Activated naive CD8-positive, alpha-beta T cell treated with anti-CD3 and anti-CD28 coated beads, Interleukin-2, amount 10 ng/mL, durations not matched to agents 7 days and 5 days (primary cell): ENCODE measurements around the gene STK32C. TPM values are rescaled to one million over a fixed set of nuclear protein-coding genes. Genes with fewer than 3 reads are reported as not detected.

Source experiments
- ATAC-seq: fragments of 150-1000 bp; cut with Tn5 transposase; one replicate; pipeline ENCODE4 v1.10.0; 2021; ENCODE audit warnings: low read depth, moderate library complexity
- POLR2A ChIA-PET: fragments of 350-600 bp; sonication (Branson Sonifier 250); formaldehyde crosslinking; loops from one replicate; lab custom pipeline; 2021; ENCODE audit warnings: antibody characterized with exemption; lab: Charles Lee
- DNase-seq: peaks from one replicate; pipeline ENCODE4 v3.0.0; 2021
- H3K27ac Mint-ChIP-seq: one replicate; pipeline ENCODE4 v1.8.0; 2022; ENCODE audit warnings: mild to moderate bottlenecking, mixed read lengths
- H3K27me3 Mint-ChIP-seq: one replicate; pipeline ENCODE4 v1.8.0; 2022; ENCODE audit warnings: mild to moderate bottlenecking, moderate library complexity, mixed read lengths
- H3K36me3 Mint-ChIP-seq: one replicate; pipeline ENCODE4 v1.8.0; 2021; ENCODE audit warnings: mild to moderate bottlenecking, mixed read lengths
- H3K4me1 Mint-ChIP-seq: one replicate; pipeline ENCODE4 v1.8.0; 2021; ENCODE audit warnings: mixed read lengths
- H3K4me3 Mint-ChIP-seq: one replicate; pipeline ENCODE4 v1.8.0; 2022; ENCODE audit warnings: mild to moderate bottlenecking, moderate library complexity, mixed read lengths
- H3K9me3 Mint-ChIP-seq: one replicate; pipeline ENCODE4 v1.8.0; 2021; ENCODE audit warnings: mixed read lengths
- total RNA-seq, 2 experiments: library from RNA; stranded (reverse); gene quantifications; one replicate each; pipeline ENCODE4 v1.2.3, GENCODE V29; 2021

The STK32C gene
- total RNA-seq, 2 experiments from 2014 or later = 12.5 TPM

GRCh38 chr10:132186488-132187429, 121.0 kb downstream of the STK32C start, which contains the start of gene DPYSL4:
Gene DPYSL4, plus strand, starts transcription at chr10:132186948. Its CDS starts 116 bp downstream, at chr10:132187064.
- POLR2A ChIA-PET = no interaction called here
- H3K4me1 Mint-ChIP-seq = peaks cover 2% of the 10 kb centered on the region
- H3K27me3 Mint-ChIP-seq = peaks cover 42% of the 10 kb centered on the region
- DNase-seq = peak; percentile 55
- H3K9me3 Mint-ChIP-seq = peaks cover 3% of the 10 kb centered on the region
- peak within 1 kb of the TSS; percentile 30 for H3K4me3 Mint-ChIP-seq
- H3K27ac Mint-ChIP-seq = no peak within 1 kb of the TSS
- ATAC-seq = peak; percentile 40
- no peaks in the 10 kb centered on the region for H3K36me3 Mint-ChIP-seq

DNA sequence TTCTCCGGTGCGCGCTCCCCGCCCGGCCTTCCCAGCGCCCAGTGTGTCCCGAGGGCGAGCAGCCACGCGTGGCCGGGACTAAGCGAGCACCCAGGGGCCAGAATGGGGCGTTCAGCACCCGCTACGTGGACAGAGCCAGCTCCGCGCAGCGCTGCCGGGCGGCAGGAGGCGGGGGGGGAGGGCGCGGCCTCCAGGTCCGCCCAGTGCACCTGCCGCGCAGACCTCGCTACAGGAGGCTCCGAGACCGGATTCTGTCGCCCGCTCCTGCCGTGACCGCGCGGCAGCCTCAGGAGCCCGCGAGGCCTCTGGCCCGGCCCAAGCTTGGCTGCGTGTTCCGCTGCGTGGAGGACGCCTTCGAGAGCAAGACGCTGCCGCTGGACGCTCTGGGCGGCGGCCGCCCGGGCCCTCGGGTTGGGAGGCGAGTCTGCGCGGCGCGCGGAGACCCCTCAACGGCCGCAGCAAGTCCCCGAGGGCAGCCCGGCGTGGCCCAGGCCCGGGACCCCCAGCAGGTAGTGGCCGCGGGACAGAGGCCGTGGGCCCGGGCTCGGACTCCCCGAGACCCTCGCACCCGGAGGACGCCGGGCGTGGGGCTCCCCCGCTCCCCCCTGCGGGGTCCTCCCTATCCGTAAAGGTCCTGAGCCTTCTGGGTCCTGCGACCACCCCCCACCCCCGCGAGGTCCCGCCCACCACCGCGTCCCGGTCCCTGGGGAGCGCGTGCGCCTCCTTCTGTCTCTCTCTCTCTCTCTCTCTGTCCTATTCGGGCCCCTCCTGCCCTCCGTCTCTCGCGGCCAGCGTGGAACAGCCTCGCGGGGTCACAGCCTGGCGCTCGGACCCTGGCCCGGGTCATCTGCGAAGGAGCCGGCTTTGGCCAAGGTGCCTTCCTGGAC, 121.9 kb downstream of the STK32C start:
- peak; percentile 87 for ATAC-seq
- H3K27ac Mint-ChIP-seq = no peak overlapping the region
- no peaks in the 10 kb centered on the region for H3K36me3 Mint-ChIP-seq
- no peak overlapping the region for H3K4me3 Mint-ChIP-seq
- POLR2A ChIA-PET = no interaction called here
- peaks cover 47% of the 10 kb centered on the region for H3K27me3 Mint-ChIP-seq
- peak; percentile 76 for DNase-seq
- peaks cover 2% of the 10 kb centered on the region for H3K4me1 Mint-ChIP-seq
- peaks cover 3% of the 10 kb centered on the region for H3K9me3 Mint-ChIP-seq

DNA sequence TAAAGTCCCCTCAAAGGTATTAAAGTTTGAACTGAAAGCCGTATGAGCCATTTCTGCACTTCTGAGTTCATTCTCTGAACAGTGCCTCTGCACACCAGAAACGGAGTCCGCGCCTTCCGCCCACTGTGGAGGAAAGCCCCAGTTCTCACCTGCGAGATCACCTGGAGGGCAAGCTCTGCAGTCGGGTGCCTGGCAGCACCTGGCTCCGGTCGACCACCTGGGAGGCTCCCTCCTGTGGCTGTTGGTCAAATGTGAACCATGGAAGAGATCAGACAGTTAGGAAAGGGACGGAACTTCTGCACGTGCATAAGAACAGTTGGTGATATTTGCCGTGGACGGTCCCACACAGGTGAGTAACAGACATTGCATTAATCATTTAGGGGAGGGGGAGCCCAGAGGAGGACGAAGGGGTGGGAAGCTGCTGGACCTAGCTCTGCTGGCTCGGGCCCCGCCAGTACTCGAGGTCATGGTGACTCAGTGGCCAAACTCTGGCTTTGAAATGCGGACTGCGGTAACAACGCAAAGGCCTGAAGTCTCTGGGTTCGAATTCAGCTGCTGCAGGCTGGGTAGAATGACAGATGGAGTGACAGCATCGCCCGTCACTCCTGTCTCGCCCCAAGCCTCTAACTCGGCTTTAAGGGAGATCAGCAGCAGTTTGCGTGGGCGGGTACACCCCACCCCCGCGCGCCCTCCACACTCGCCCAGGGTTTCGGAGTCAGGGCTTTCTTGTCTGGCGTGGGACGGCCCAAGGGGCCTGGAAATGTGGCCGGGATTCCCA, 122.7 kb downstream of the STK32C start:
- peak overlapping the region; percentile 8 for H3K4me3 Mint-ChIP-seq
- peaks cover 2% of the 10 kb centered on the region for H3K4me1 Mint-ChIP-seq
- no peak overlapping the region for H3K27ac Mint-ChIP-seq
- POLR2A ChIA-PET = no interaction called here
- no peaks in the 10 kb centered on the region for H3K9me3 Mint-ChIP-seq
- peaks cover 49% of the 10 kb centered on the region for H3K27me3 Mint-ChIP-seq
- no peaks in the 10 kb centered on the region for H3K36me3 Mint-ChIP-seq
- DNase-seq (no peak), ATAC-seq (no peak)

- H3K9me3 Mint-ChIP-seq = no peaks in the 10 kb centered on the region
- ATAC-seq (no peak), DNase-seq (no peak)
- no peak overlapping the region for H3K4me3 Mint-ChIP-seq
- no peak overlapping the region for H3K27ac Mint-ChIP-seq
- H3K27me3 Mint-ChIP-seq = peaks cover 35% of the 10 kb centered on the region
- no peaks in the 10 kb centered on the region for H3K36me3 Mint-ChIP-seq
- POLR2A ChIA-PET = no interaction called here
- peaks cover 2% of the 10 kb centered on the region for H3K4me1 Mint-ChIP-seq
These were observed 124.7 kb downstream of the STK32C start for GRCh38 chr10:132183046-132183445.

GRCh38 chr10:132182591-132182990, 125.2 kb downstream of the STK32C start:
- ATAC-seq (no peak), DNase-seq (no peak)
- no peaks in the 10 kb centered on the region for H3K9me3 Mint-ChIP-seq
- POLR2A ChIA-PET = no interaction called here
- H3K36me3 Mint-ChIP-seq = no peaks in the 10 kb centered on the region
- H3K27me3 Mint-ChIP-seq = peaks cover 32% of the 10 kb centered on the region
- no peak overlapping the region for H3K4me3 Mint-ChIP-seq
- H3K4me1 Mint-ChIP-seq = no peaks in the 10 kb centered on the region
- H3K27ac Mint-ChIP-seq = no peak overlapping the region

GRCh38 chr10:132181691-132182425, 125.9 kb downstream of the STK32C start:
- Mint-ChIP-seq H3K4me3 (no peak overlapping the region), H3K27ac (no peak overlapping the region), H3K9me3 (no peaks in the 10 kb centered on the region), H3K4me1 (no peaks in the 10 kb centered on the region), H3K27me3 (peaks cover 35% of the 10 kb centered on the region), H3K36me3 (no peaks in the 10 kb centered on the region)
- no peak for DNase-seq
- no peak for ATAC-seq
- POLR2A ChIA-PET = no interaction called here

DNA sequence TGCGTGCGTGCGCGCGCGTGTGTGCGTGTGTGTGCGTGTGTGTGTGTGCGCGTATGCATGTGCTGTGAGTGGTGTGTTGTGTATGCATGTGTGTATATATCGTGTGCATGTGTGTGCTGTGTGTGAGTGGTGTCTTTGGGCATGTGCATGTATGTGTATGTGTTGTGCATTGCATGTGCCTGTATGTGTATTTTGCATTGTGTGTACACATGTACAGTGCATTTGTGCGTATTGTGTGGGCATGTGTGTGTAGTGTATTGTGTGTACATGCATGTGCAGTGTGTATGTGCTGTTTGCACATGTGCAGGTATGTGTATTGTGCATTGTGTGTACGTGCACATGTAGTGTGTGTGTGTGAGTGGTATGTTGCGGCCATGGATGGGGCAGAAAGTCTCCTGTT, 127.0 kb downstream of the STK32C start:
- POLR2A ChIA-PET = no interaction called here
- H3K27me3 Mint-ChIP-seq = peaks cover 42% of the 10 kb centered on the region
- no peaks in the 10 kb centered on the region for H3K4me1 Mint-ChIP-seq
- H3K36me3 Mint-ChIP-seq = no peaks in the 10 kb centered on the region
- H3K9me3 Mint-ChIP-seq = no peaks in the 10 kb centered on the region
- DNase-seq (no peak), ATAC-seq (no peak)
- H3K27ac Mint-ChIP-seq = no peak overlapping the region
- no peak overlapping the region for H3K4me3 Mint-ChIP-seq

DNA sequence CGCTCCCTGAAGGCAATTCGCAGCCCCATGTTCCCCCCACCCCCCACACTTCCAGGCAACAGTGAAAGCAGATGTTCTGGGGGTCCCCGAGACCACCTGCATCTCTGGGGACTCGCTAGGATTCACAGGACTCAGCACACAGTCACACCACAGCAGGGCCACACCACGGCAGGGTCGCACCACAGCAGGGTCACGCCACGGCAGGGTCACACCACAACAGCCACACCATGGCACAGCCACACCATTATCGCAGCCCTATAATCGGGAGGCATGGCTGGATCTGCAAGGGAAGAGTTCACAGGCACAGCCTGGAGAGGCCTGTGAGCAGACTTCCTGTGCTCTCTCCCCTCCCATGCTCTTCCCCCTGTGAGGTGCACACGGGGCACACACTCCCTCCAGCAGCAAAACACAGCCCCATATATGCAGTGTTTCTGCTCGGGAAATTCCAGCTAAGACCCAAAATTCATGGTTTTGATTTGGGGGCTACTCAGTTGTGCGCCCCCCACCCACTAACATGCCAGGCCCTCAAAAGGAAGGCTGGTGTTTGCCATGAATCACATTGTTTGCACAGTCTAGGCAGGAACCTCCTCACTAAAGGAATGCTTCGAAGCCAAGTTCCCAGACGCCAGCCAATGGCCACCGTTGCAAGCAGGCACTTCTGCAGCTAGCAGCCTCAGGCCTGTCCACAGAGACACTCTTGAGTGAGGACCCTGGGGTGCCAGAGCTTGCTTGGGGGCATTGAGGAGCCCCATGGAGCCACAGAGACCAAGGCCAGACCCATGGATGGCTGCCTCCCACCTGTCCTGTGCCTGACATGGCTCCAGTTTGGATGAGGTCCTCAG, 128.0 kb downstream of the STK32C start:
- no peaks in the 10 kb centered on the region for H3K4me1 Mint-ChIP-seq
- H3K27ac Mint-ChIP-seq = no peak overlapping the region
- peaks cover 40% of the 10 kb centered on the region for H3K27me3 Mint-ChIP-seq
- POLR2A ChIA-PET = no interaction called here
- H3K4me3 Mint-ChIP-seq = no peak overlapping the region
- H3K36me3 Mint-ChIP-seq = no peaks in the 10 kb centered on the region
- ATAC-seq = no peak
- no peaks in the 10 kb centered on the region for H3K9me3 Mint-ChIP-seq
- DNase-seq = no peak

DNA sequence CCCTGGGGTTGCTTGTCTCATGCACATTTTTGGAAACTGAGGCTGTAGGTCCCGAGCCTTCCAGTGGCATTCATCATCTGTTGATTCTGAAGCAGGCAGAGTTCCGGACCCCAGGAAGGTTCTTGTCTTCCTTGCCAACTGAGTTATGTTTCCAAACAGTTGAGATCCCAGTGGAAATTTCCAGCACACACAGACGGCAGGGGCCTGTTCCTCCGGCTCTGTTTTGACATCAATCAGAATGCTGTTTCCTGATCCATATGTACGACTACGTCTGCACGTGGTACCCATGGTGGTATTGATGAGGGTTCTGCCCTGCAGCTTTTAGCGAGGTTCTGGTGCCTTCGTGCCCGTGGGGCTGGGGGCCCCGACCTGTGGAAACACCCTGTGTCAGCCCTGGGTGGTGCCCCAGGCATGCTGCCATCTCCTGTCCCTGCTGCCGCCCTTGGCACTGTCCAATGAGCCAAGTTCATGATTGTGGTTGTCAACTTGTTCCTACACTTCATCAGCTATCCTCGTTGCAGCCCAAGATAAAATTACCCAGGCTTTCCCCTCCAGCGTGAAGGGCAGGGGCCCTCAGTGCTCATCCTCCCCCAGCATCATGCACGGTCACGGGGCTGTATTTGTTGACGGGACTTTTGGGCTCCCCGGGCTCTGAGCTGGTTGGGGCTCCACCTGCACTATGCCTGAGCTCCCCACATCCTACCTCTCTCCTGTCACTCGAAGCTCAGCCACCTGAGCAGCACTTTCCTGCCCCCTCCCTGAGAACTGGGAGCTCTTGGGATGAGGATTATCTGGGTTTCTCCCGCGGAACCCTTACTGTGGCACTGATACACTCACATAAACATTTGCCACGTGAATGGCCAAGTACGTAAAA, 128.8 kb downstream of the STK32C start:
- ATAC-seq = no peak
- Mint-ChIP-seq H3K4me3 (no peak overlapping the region), H3K27me3 (peaks cover 32% of the 10 kb centered on the region)

GRCh38 chr10:132178046-132178445, 129.7 kb downstream of the STK32C start:
- no peak overlapping the region for H3K4me3 Mint-ChIP-seq
- H3K36me3 Mint-ChIP-seq = no peaks in the 10 kb centered on the region
- H3K27me3 Mint-ChIP-seq = peaks cover 24% of the 10 kb centered on the region
- DNase-seq = no peak
- no peak for ATAC-seq
- H3K9me3 Mint-ChIP-seq = peaks cover 6% of the 10 kb centered on the region
- no peaks in the 10 kb centered on the region for H3K4me1 Mint-ChIP-seq
- POLR2A ChIA-PET = no interaction called here
- no peak overlapping the region for H3K27ac Mint-ChIP-seq

More for the DNA sequence above, 128.8 kb downstream of the STK32C start:
- Mint-ChIP-seq H3K9me3 (peaks cover under 1% of the 10 kb centered on the region), H3K36me3 (no peaks in the 10 kb centered on the region), H3K27ac (no peak overlapping the region), H3K4me1 (no peaks in the 10 kb centered on the region)
- POLR2A ChIA-PET = no interaction called here
- DNase-seq = no peak
